ENCODE data around the gene LUC7L2.
"Not testable (repeated sequence)": the region's sequence is repeated elsewhere in the genome, so short reads cannot be mapped to it uniquely, and the experiment has no call there.

LUC7L2 gene

DNA sequence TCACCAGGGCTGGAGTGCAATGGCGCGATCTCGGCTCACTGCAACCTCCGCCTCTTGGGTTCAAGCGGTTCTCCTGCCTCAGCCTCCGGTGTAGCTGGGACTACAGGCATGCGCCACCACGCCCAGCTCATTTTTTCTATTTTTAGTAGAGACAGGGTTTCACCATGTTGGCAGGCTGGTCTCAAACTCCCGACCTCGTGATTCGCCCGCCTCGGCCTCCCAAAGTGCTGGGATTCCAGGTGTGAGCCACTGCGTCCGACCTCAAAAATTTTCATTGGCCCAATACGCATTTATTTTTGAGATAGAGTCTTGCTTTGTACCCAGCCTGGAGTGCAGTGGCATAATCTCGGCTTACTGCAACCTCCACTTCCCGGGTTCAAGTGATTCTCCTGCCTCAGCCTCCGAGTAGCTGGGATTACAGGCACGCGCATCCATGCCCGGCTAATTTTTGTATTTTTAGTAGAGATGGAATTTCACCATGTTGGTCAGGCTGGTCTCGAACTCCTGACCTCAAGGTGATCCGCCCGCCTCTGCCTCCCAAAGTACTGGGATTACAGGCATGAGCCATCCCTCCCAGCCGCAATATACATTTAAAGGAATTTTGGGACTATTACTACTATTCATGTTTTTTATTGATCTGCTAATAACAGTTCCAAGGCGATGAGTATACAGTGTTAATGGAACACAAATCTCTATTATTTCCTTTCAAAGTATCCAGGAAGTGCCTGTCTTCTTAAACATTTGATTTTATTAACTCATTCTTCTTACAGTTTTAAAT, 1.8 kb upstream of the LUC7L2 start:
- not testable (repeated sequence) for DNase-seq

DNA sequence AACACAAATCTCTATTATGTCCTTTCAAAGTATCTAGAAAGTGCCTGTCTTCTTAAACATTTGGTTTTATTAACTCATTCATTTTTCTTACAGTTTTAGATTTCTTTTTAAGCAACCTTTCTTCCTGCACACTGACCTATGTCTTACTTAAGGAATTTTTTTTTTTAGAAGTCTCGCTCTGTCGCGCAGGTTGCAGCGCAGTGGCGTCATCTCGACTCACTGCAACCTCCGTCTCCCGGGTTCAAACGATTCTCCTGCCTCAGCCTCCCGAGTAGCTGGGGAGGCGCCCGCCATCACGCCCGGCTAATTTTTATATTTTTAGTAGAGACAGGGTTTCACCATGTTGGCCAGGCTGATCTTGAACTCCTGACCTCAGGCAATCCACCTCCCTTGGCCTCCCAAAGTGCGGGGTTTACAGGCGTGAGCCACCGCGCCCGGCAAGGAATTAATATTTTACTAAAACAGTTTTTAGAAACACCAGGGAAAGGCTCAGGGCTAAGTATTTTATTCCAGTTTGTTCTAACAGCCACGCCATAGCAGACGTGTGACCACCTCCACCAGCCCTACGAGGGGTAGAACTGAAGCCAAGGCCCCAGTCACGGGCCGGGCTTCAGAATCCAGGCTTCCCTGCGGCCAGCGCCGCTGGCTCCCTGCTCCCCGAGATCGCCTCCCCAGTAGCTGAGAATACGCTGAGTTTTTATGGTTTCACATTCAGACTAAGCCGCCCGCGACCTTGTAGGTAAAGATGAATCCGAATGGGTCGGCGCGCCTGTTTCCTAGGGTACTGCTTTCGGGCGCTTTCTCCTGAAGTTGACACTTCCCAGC, 941 bp upstream of the LUC7L2 start:
- DNase-seq, result peak; percentile 52

DNA sequence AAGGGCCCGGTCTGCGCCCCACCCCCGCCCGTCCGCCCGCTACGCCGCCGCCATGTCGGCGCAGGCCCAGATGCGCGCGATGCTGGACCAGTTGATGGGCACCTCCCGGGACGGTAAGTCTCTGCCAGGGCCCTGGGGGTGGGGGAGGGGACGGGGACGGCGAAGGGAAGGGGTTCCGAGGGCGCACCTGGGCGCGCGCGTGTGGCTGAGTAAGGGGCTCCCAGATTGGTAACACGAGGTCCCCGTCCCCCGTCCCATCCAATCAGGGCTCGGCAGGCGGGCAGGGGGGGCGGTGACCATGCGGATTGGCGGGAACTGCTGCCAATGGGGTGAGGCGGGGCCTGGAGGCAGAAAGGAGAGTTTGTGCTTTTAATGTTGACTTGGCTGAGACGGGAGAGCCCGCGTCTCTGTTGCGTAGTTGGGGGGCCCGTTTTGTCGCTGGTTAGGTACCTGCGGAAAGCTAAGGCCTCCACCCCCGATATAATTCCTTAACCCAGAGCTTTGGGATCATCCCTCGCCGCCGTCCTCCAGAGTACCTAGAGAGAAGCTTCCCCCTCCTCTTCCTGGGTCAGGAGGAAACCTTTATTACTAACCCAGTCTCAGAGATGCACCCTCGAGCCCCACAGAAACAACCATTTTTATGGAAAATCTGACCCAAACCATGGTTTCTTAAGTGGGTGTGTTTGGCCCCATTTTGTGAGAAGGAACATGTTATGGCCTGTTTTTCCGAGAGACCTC, 685 bp downstream of the LUC7L2 start:
- DNase-seq, result peak; percentile 93

DNA sequence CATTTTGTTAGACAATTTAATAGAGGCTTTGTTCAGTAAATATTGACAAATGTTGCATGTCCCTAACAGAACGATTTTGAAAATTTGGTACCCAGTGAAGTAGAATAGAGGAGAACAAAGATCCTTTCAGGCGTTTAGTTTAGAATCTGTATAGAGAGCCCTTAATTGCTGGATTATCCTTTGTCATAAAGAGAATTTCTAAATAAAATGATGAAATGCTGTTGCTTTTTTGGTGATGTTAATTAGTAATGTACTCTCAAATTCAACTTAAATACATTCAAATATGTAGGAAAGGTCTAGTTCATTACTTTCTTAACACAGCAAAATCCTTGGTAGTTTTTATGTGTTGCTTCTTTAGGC, 1.2 kb downstream of the LUC7L2 start:
- DNase-seq, result no peak

DNA sequence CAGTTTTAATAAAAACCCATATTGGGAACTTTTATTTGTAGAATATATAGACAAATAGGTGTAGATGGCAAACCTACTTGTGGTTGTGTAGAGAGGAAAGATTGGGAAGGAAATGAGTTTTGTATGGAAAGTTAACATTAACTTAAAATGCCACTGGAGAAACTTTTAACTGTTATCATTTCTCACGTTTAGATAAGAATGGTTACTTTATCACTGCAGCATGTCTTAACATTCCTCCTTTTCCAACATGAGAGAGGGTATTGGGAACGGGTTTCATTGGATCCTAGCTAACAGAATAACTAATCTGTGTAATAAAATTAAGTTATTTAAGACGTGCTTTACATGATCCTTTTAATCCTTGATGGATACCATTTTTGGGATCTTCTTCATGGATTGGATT, 1.8 kb downstream of the LUC7L2 start:
- no peak for DNase-seq

DNA sequence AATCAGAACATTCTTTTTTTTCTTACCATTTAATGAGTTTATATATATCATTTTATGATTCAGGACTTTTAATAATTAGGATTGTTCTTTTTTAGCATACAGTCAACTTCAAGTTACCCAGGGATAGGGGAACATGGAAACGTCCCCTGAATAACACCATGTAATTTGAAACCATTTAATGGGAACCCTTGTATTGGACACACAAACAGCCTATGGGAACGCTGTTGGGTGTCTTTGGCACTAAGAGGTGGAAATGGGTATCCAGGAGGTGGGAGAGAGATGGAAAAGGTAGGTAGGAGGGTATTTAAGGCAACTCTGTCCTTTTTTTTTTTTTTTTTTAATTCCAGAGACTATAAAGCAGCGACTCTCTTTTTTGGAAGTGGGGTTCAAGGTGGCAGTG, 2.6 kb downstream of the LUC7L2 start:
- DNase-seq, result no peak

DNA sequence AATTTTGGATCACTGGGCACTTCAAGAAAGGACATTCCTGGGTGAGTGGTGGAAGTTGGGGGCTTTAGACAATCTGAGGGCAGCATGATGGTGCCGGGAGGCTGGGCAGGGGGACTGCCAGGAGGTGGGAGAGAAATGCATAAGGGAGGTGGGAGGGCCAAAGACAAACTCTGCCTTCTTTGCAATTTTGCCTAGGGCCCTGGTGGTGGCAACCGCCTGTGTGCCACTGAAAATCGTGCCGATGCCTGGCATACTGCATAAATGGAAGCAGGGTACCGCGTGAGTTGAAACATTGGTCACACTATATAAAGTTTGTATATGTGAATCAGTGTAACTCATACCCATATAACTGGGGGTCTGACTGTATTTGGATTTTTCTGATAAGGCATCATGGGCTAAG, 3.3 kb downstream of the LUC7L2 start:
- no peak for DNase-seq

DNA sequence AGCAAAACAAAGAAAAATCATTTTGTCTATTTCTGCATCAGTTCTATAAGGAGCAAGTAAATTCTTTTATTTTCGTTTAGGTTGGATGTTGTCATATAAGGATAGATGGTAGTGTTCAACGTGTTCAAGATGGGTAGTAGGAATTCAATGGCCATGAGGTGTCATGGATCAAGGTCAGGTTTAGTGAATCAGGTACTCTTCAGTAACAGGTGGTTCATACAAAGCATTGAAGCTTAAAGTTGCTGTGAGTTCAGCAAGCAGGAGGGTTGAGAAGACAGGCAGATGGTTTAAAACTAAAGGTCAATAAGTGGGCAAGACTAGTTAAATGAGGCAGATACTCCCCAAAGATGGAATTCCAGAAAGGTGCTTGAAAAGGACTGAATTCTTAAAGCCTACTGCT, 5.6 kb downstream of the LUC7L2 start:
- DNase-seq, result no peak

DNA sequence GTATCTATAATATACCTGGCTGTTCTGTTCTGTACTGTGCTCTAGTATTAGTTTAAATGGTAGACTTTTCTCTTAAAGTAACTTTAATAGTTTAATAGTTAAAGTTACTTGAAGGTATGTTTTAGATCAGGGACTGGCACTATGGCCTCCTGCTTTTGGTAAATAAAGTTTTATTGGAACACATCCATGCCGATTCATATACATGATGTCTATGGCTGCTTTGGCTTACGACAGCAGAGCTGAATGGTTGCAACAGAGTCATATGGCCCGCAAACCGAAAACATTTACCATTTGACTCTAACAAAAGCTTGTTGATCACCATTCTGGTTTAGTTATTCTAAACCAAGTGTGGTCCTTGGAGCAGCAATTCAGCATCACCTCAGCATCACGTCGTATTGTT, 6.7 kb downstream of the LUC7L2 start:
- DNase-seq, result no peak

DNA sequence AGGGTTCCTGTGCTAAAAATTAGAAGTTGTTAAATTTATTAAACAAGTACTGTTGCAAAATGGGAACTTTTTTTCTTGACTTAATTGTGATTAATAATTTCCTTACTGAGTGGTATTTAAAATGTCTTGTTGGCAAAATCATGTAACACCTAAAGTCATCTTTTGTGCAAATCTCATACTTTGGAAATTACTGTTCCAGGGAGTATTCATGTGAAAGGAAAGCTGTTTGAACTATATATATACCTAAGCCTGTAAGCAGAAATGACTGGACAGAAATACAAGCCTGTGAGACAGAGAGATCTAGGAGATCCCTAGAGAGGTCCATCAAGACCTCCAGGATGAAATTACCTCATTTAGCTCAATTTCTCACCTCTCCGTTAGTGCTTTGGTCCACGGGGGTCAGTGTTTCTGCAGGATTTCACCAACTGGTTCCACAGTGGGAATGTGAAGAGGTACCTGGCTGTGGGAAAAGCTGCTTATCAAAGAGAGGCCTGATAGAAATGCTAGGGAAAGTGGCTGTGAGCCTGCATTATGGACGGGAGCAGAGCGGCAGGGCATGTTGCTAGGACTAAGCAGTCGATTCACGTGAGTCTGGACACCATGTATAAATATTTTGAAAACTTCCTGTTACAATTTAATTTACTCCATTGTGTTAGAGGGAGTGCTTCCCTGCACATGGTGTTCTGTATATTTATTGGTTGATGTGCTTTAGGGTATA, 7.9 kb downstream of the LUC7L2 start:
- no peak for DNase-seq

DNA sequence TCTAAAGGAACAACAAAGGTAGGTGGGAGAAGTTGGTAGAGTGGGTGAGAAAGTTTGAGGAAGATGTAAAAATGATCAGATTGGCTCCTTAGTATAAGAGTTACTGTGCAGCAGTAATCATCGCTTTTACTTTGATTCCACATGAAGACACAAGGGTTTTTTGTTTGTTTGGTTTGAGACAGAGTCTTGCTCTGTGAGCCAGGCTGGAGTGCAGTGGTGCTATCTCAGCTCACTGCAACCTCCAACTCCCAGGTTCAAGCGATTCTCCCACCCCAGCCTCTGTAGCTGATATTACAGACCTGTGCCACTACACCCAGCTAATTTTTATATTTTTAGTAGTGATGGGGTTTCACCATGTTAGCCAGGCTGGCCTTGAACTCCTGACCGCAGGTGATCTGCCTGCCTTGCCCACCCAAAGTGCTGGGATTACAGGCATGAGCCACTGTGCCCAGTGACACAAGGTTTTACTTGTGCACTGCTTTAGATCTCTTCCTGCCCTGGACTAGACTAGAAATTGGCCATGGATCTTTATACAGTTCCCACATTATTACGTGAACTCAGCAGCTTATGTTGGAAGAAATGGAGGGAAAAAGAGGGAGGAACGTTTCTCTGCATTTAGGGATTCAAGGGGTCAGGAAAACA, 10.7 kb downstream of the LUC7L2 start:
- no peak for DNase-seq

DNA sequence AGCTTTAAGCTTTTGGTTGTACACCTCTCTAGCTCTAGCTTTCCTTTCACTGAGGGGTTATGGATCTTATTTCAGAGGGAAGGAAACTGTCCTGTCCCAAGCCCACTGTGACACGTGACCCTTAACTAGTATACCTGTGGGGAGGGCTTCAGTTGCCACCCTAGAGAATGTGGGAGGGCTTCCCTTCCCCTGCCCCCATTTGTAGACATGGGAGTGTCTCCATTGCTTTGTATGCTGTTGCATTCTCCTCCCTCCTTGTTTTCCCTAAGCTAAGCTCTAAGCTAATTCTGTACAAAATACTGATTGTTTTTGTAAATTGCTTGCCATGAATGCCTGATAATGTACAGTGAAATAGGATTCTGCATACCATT, 11.2 kb downstream of the LUC7L2 start:
- no peak for DNase-seq

DNA sequence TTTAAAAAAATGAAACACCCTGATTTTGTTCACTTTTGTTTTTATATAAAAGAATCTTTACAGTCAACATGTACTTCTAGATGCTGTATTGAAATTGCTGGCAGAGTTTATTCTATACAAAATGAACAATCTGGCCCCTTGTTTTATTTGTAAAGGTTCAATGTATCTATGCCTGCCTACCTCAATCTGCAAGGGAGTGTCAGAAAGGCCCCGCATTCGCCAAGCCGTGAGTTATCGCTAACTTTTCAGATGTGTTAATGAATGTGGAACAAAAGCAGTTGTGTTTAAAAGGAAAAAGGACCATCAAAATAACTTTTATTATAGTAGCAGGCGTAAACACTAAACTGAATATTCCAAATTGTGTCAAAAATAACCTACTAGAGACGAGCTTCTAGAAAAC, 14.6 kb downstream of the LUC7L2 start:
- DNase-seq, result no peak

DNA sequence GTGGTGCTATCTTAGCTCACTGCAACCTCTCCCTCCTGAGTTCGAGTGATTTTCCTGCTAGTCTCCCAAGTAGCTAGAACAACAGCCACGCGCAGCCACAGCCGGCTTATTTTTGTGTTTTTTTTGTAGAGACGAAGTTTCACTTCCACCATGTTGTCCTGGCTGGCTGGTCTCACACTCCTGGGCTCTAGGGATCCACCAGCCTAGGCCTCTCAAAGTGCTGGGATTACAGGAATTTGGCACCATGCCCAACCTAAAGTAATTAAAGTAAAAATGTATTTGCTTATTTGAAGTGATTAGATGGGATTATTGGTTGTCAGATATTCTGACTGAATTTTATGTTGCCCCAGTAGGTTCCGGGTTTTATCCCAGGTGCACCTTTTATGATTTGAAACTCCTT, 22.7 kb downstream of the LUC7L2 start:
- no peak for DNase-seq

DNA sequence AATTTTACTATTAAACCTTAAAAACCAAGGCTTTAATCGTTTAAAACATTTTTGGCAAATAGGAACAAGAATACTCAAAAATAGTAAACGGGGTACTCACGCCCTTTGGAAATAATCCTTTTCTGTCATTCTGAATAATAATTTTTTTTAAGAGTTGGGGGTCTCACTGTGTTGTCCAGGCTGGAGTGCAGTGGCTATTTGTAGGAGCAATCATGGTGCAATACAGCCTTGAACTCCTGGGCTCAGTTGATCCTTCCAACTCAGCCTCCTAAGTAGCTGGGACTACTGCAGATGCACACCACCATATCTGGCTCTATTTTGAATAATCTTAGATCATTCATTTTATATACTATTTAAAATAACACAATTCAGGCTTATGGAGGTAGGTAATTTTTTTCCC, 24.9 kb downstream of the LUC7L2 start:
- DNase-seq, result no peak

DNA sequence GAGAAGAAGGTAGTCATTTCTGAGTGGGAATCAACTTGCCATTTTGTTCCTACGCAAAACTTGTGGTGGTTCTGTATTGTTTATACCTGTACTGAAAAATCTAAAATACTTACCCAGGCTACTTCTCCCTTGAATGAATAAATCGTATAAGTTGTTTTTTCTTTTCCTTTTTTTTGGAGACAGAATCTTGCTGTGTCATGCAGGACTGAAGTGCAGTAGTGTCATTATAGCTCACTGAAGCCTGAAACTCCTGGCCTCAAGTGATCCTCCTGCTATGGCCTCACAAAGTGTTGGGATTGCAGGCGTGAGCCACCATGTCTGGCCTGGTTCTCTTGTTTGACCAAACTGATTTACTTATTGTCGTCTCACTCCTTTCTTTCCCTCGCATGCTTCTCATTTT, 27.9 kb downstream of the LUC7L2 start:
- DNase-seq, result no peak

DNA sequence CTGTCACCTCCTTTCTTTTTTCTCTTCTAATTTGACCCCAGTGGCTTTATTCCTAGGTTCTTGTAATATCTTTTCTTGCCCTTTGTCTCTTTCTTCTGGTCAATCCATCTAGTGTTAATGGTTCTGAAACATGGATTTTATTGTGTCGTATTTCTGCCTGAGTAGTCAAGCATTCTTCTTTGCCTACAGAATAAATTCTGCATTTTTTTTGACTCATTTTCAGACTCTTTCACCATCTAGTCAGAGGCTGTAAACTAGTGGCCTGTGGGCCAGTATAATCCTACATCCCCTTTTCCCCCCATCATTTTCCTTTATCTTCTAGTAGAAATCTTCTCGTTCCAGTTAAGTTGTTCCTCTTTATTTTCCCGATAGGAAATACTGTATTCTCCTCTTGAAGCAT, 29.4 kb downstream of the LUC7L2 start:
- DNase-seq, result no peak

DNA sequence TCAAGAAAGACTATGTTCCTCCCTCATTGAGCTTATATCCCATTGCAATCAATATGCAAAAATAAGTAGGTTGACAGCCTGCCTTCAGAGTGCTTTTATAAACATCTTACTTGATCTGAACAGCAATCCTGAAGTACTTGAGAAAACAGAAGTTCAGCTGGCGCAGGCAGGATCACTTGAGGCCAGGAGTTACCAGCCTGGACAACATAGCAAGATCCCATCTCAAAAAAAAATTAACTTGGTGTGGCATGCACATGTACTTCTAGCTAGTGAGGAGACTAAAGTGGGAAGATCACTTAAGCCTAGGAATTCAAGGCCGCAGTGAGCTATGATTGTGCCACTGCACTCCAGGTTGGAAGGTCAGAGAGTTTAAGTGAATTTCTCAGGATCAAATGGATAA, 30.1 kb downstream of the LUC7L2 start:
- DNase-seq, result no peak

DNA sequence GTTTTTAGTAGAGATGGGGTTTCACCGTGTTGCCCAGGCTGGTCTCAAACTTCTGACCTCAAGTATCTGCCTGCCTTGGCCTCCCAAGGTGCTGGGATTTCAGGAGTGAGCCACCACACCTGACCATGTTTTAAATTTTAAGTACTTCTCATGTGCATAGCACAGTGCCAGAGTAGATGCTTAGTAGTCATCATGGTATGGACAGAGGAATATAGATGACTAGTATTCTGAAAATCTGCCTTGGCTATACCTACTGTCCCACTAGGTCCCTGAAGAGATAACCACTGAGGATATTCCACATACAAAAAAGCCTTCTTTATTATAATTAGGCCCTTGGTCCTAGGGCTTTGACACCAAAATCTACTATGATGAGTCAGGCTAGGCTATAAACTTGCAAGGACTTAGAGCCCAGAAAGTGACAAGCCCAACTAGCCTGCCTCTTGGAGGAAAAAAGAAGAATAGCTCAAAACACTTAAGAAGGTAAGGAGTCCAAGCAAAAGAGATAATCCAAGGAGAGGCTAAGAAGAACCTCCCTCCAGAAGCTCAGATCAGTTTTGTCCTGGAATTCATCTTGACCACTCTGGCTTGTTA, 34.0 kb downstream of the LUC7L2 start:
- no peak for DNase-seq

DNA sequence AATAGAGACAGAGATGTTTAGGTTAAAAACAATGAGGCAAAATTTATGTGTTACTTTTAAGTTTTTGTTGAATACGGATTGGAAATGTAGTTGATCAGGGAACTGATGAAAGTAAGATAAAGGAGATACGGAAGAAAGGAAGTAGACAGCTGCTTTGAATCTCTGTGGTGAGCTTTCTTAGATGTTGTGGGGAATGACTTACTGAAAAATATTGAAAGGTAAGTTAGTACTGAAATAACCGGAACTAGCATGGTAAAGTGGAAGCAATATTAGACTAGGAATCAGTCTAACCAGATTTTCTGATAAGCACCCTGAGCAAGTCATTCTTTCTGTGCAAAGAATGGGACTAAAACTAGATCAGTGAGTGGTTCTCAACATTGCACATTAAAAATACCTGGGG, 34.8 kb downstream of the LUC7L2 start:
- DNase-seq, result no peak

DNA sequence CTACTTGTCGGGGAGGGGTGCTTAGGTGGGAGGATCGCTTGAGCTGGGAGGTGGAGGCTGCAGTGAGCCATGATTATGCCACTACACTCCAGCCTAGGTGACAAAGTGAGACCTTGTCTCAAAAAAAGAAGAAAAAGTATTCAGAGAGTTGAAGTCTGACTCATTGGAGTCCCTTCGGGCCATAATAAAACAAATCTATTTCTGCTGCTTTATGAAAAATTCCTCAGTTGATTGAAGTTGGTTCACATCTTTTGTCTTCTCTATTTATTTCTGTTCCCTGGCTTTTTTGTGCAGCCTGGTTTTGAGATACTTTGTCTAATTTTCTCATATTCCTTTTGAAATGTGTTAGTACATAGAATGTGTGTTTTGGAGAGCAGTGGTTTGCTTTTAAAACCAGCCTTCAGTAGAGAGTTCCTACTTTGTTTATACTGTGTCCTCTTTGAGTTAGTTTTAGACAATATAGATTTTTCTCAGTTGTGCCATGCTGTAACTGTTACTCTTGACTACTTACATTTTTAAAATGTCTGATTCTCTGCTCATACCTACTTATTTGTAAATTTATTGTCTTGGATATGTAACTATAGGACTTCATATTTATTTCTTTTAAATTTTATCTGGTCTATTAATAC, 36.7 kb downstream of the LUC7L2 start:
- DNase-seq, result peak; percentile 9

DNA sequence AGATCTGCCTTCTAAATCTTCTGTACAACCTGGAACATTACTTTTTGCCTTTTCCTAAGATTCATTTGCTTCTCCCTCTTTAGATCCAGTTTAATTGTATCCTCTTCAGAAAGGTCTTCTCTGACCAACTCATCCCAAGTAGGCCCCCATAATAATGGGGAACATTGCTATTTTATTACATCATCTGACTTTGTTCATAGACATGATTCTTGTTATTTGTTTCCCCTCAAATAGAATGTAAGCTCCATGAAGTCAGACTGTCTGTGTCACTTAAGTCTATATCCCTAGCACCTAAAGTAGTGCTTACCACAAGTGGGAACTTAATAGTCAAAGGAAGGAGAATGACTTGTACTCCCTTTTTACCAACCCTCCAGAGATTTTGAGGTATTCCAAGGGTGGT, 37.5 kb downstream of the LUC7L2 start:
- DNase-seq, result no peak

Measured in fibroblast of upper back skin (primary cell).